Tibial artery (tissue), 4 donors: Measurements from ENCODE around the gene RNF149.

Experiments used
- DNase-seq, 2 donors: peaks; one replicate each; pipeline ENCODE4 v3.0.0-alpha.2; 2019
- H3K27ac ChIP-seq, 2 donors: fragments of 200-600 bp; sonication (generic) in 1 of 2; 1 replicate in 1 of 2; 2 replicates in 1 of 2; pipeline ENCODE4 v1.5.1; 2018 to 2019; ENCODE audit warnings: mild to moderate bottlenecking in 1 of 2
- H3K27me3 ChIP-seq, 2 donors: fragments of 200-600 bp; sonication (generic) in 1 of 2; one replicate each; pipeline versions ENCODE4 v1.5.1 to v1.6.0; 2016 to 2019
- H3K36me3 ChIP-seq, 3 donors: fragments of 200-600 bp; sonication (generic) in 2 of 3; one replicate each; pipeline ENCODE4 v1.5.1; 2016 to 2019; ENCODE audit warnings: mild to moderate bottlenecking in 2 of 3
- H3K4me1 ChIP-seq, 4 donors: fragments of 200-600 bp; sonication (generic) in 2 of 4; 1 replicate in 3 of 4; 2 replicates in 1 of 4; pipeline ENCODE4 v1.5.1; 2016 to 2019
- H3K4me3 ChIP-seq, 2 donors: fragments of 200-600 bp; sonication (generic) in 1 of 2; 1 replicate in 1 of 2; 2 replicates in 1 of 2; pipeline ENCODE4 v1.5.1; 2018 to 2019; ENCODE audit warnings: mild to moderate bottlenecking in 2 of 2
- H3K9me3 ChIP-seq, 3 donors: fragments of 200-600 bp; sonication (generic) in 1 of 3; one replicate each; pipeline ENCODE4 v1.5.1; 2016 to 2019
- intact Hi-C: fragments of 100-400 bp; cut with DNase I; formaldehyde crosslinking; loops from one replicate; pipeline ENCODE4 v1.15.0; 2023; ENCODE audit warnings: low total_unique reads
- TF ChIP-seq, protein P1 (sequence below), 2 experiments: fragments of 200-600 bp in 1 of 2; fragments of 450-650 bp in 1 of 2; IDR thresholded peaks; one replicate each; pipeline ENCODE4 v1.5.1; 2017 to 2019; ENCODE audit warnings: antibody characterized with exemption in 2 of 2, mild to moderate bottlenecking in 1 of 2, moderate library complexity in 1 of 2

The RNF149 gene

DNA sequence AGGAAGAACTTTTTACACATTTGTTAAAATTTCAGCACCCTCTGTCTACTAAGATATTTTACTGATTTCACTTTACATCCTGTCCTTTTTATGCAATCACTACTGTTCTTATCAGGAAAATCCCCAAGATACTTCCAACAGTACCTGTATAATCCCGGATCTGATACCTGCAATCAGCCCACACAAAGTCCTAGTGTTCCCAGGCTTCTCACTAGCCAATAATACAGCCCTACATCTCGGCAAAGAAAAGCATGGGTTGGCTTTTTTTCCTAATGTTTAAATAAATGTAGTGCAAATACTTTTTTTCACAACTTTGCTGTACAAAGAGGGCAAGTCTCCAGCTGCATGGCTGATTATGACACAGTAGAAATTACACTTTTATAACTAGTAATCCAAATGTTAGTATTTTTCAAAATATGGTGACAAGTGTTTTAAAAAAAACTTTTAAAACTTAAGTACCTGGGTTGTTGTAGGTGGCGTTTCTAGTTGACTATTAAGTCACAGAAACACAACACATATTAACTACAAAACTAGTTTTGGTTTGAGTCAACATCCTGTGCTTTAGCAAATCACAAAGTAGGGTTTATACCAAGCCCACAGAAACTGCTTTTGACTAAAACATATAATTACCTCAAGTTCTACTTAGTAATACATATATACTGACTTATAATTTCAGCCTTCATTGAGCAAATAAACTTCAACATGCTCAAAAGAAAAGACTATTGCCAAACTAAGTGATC, 36.3 kb downstream of the RNF149 start:
- Histone ChIP-seq H3K36me3 (peaks cover 61 to 86% (median 69%) of the 10 kb centered on the region in 3 donors), H3K27me3 (no peaks in the 10 kb centered on the region), H3K27ac (no peak overlapping the region), H3K9me3 (no peaks in the 10 kb centered on the region), H3K4me1 (no peaks in the 10 kb centered on the region), H3K4me3 (no peak overlapping the region)
- no peak for DNase-seq
- intact Hi-C loops = no loop called here
- TF ChIP-seq, protein P1, sequence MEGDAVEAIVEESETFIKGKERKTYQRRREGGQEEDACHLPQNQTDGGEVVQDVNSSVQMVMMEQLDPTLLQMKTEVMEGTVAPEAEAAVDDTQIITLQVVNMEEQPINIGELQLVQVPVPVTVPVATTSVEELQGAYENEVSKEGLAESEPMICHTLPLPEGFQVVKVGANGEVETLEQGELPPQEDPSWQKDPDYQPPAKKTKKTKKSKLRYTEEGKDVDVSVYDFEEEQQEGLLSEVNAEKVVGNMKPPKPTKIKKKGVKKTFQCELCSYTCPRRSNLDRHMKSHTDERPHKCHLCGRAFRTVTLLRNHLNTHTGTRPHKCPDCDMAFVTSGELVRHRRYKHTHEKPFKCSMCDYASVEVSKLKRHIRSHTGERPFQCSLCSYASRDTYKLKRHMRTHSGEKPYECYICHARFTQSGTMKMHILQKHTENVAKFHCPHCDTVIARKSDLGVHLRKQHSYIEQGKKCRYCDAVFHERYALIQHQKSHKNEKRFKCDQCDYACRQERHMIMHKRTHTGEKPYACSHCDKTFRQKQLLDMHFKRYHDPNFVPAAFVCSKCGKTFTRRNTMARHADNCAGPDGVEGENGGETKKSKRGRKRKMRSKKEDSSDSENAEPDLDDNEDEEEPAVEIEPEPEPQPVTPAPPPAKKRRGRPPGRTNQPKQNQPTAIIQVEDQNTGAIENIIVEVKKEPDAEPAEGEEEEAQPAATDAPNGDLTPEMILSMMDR (IDR thresholded peaks at IDR 0.05) = no peak

DNA sequence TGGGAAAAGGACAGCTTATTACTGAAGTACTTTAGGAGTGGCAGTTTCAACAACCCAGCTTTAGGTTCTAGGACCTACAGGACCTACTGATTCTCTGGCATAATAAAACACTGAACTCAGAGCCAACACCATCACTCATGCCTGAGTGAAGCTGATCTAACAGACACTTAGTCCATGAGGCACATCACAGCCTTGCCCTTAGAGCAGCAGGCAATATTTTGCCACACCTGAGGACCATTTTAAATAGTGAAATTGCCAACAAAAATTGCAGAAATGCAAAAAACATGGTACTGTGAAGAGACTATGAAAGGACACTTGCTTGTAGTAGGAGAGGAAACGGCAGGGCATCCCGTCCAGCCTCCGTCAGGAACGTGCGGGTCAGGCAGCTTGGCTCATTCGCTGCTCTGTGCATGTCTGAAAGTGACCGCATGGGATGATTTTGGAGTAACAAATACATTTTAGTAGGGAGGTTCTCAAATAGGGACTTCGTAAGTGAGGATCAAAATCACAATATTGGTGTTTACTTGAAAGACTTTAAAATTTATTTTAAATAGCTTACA, 37.7 kb downstream of the RNF149 start:
- Histone ChIP-seq H3K4me3 (no peak overlapping the region), H3K27ac (no peak overlapping the region), H3K36me3 (peaks cover 65 to 94% (median 78%) of the 10 kb centered on the region in 3 donors), H3K4me1 (no peaks in the 10 kb centered on the region), H3K9me3 (no peaks in the 10 kb centered on the region), H3K27me3 (no peaks in the 10 kb centered on the region)
- intact Hi-C loops = no loop called here
- TF ChIP-seq, protein P1 (IDR thresholded peaks at IDR 0.05) = no peak
- DNase-seq = no peak

DNA sequence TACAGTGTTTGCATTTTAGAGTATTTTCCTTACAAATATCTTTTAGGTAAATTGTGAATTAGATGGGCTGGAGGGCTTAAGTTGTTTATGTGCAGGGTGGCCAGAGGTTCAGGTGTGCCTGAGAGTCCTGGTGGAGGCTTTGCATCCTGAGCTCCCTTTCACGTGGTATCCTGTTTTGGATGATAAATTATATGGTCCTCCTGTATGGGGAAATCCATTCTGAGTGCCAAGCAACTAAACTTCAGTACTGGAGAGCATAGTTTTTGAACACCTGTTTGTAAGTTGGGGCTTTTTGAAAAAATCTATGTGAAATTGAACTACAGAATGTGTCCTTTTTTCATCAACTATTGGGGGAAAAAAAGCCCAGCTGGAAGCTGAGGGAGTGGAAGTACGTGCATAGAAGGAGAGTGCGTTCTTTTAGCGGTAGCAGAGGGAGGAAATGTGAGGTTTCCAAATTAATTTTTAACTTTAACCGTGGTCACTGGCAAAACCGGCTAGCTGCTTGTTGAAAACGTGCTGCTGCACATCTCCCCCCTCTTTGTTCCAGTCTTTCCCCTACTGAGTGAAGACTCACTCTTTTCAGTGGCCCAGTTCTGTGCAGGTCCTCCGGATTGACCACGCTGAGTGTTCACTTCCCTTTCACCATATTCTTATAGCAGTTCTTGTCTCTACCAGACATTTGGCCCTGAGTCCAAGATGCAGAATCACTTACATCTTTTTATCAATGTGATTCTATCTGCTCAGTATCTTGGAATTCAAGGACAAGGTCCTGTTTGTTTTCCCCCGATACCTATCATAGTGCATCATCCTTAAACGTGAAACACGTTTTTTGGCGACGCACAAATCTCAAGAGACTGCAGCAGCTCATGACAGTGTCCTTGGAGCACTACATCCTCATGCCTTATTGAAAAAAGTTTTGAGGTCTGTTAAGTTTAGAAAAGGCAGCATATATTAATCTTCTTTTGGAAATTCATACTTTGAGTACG, 40.5 kb downstream of the RNF149 start:
- Histone ChIP-seq H3K27ac (no peak overlapping the region), H3K4me1 (no peaks in the 10 kb centered on the region), H3K36me3 (peaks cover 70 to 100% (median 84%) of the 10 kb centered on the region in 3 donors), H3K9me3 (no peaks in the 10 kb centered on the region), H3K4me3 (no peak overlapping the region), H3K27me3 (no peaks in the 10 kb centered on the region)
- intact Hi-C loops = no loop called here
- TF ChIP-seq, protein P1 (IDR thresholded peaks at IDR 0.05) = no peak
- DNase-seq = no peak

DNA sequence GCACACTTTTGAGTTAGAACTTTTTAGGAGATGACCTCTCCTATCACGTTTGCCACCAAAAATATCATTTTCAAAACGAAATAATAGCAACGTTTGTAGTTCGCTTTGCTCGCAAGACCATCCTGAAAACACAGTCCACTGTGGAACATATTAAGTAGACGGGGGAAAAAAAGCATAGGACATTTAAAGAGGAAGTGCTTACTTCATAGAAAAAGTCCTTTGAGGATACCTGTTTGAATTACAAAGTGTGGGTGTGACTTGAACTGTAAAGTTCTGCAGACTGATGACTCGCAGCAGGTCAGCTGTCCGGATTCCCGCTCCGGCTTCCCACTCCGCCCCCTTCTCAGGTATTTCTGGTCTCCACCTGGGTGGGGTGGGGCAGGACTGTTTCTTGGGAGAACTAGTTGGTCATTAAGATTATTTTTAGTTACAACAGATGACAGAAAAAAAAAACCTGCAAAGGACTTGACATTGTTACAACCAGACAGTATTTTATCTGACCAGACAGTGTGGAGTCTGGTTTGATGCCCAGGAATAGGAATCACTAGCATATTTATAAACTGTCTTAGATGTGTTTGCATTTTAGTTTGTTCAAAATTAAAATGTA, 42.5 kb downstream of the RNF149 start:
- no peak overlapping the region for H3K4me3 ChIP-seq
- H3K4me1 ChIP-seq = no peaks in the 10 kb centered on the region
- H3K27ac ChIP-seq = no peak overlapping the region
- TF ChIP-seq, protein P1 (IDR thresholded peaks at IDR 0.05) = no peak
- intact Hi-C loops = no loop called here
- no peaks in the 10 kb centered on the region for H3K27me3 ChIP-seq
- no peak for DNase-seq
- H3K9me3 ChIP-seq = no peaks in the 10 kb centered on the region
- H3K36me3 ChIP-seq = peaks cover 59 to 96% (median 76%) of the 10 kb centered on the region in 3 donors

DNA sequence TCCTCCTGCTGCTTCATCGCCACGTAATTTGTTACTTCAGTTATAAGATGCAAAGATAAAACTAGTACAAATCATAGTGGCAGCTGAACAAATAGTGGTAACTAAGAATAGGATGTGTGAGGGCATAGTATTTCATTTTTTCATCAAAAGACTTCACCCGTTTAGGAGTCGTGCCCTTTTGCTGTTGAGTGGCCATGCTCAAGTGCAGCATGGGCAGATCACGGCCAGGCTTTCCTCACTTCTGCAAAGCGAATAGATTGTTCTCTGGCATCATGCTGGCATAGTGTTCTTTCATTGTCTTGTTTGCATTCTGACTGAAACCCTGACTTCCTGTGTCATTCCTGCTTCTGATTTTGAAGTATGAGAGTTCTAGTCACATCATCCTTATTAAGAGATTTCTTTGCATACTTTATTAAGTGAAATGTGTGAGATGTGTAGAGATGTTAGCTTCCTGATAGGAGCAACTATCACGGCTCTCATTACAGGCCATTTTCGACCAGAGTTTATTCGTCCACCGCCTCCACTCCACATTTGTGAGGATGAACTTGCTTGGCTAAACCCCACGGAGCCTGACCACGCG, 44.1 kb downstream of the RNF149 start:
- Histone ChIP-seq H3K4me3 (no peak overlapping the region), H3K27me3 (no peaks in the 10 kb centered on the region), H3K27ac (no peak overlapping the region), H3K9me3 (no peaks in the 10 kb centered on the region), H3K4me1 (no peaks in the 10 kb centered on the region), H3K36me3 (peaks cover 45 to 85% (median 73%) of the 10 kb centered on the region in 3 donors)
- TF ChIP-seq, protein P1 (IDR thresholded peaks at IDR 0.05) = no peak
- intact Hi-C loops = no loop called here
- no peak for DNase-seq
